Activated CD4-positive, alpha-beta T cell treated with anti-CD3 and anti-CD28 coated beads for 24 hours (primary cell): Measurements from ENCODE around the gene P3H4.

ENCODE experiments used
- DNase-seq, 2 donors: peaks; one replicate each; pipeline ENCODE4 v3.0.0-alpha.2; 2020; ENCODE audit warnings: low read depth in 2 of 2

Gene P3H4

DNA sequence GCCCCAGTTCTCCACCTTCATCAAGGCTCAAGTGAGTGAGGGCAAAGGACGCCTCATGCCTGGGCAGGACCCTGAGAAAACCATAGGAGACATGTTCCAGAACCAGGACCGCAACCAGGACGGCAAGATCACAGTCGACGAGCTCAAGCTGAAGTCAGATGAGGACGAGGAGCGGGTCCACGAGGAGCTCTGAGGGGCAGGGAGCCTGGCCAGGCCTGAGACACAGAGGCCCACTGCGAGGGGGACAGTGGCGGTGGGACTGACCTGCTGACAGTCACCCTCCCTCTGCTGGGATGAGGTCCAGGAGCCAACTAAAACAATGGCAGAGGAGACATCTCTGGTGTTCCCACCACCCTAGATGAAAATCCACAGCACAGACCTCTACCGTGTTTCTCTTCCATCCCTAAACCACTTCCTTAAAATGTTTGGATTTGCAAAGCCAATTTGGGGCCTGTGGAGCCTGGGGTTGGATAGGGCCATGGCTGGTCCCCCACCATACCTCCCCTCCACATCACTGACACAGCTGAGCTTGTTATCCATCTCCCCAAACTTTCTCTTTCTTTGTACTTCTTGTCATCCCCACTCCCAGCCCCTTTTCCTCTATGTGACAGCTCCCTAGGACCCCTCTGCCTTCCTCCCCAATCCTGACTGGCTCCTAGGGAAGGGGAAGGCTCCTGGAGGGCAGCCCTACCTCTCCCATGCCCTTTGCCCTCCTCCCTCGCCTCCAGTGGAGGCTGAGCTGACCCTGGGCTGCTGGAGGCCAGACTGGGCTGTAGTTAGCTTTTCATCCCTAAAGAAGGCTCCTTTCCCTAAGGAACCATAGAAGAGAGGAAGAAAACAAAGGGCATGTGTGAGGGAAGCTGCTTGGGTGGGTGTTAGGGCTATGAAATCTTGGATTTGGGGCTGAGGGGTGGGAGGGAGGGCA is 10.7 kb upstream of the P3H4 start:
- no peak for DNase-seq

- no peak for DNase-seq
These were observed 10.0 kb upstream of the P3H4 start for GRCh38 chr17:41821776-41822175.

- no peak for DNase-seq
These were observed 6.3 kb upstream of the P3H4 start for GRCh38 chr17:41818024-41818423.

- DNase-seq: no peak
These were observed 5.0 kb upstream of the P3H4 start for GRCh38 chr17:41816637-41817320.

DNA sequence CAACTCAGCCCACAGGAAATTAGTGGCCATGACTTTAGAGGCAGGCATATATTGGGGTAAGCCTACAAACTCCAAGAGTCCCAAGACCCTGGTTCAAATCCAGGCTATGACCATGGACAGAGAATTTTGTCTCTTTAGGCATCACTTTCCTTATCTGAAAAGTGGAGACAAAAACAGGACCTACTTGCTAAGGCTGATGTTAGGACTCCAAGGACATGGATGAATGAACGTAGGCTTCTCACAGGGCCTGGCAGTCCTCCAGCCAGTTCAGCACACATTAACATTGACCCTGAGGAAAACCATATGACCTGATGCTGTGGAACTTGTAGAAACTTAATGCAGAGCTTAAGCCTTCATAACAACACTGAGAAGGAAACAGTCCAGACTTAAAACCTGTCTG is 2.4 kb upstream of the P3H4 start:
- DNase-seq: no peak

DNA sequence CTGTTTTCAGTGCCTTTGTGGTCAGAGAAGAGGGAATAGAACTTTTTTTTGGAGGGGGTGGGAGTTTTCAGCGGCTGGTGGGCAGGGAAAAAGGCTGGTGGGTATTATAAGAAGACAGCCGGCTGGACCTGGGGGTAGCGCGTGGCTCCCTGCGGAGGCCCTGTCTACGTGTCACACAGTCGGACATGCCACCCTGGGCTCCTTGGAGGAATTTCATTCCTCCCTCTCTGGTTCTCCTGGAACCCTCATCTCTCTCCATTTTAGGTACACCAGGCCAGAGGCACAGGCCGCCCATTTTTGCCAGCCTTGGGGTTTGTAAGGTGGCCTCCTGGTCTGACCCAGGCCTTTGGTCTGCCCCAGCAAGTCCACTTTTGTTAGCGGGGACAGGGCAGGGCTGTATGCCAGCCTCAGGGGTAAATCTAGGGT is 2.0 kb upstream of the P3H4 start:
- no peak for DNase-seq

DNA sequence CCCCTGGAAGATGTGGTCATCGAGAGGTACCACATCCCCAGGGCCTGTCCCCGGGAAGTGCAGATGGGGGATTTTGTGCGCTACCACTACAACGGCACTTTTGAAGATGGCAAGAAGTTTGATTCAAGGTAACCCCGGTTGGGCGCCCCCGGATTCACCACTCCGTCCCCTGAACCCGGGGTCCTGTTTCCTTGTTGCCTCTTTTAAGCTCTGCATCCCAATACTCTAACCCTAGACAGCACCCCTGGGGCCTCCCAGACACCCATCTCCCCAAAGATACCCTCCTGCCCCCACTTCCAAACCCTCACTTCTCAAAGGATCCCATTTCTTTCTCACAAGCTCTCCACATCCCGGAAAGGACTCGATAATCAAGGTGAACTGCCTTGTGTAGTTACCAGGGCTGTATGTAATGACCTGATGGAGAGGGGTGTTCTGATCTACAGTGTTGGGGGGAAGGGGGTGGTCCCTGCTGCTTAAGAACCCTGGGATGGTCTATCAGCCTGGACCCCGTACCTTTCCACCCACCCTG is 1.5 kb upstream of the P3H4 start:
- no peak for DNase-seq

GRCh38 chr17:41812381-41813151 is 817 bp upstream of the P3H4 start, which contains the start of gene FKBP10:
Gene FKBP10, plus strand, starts transcription at chr17:41813004. Its CDS starts 31 bp downstream, at chr17:41813035.
- peak in 1 of 2 donors; percentile 8 for DNase-seq

- DNase-seq: no peak
These were observed 845 bp downstream of the P3H4 start for GRCh38 chr17:41810659-41811548.

GRCh38 chr17:41806685-41807445 is 4.9 kb downstream of the P3H4 start:
- no peak for DNase-seq

GRCh38 chr17:41803049-41804020 is 8.4 kb downstream of the P3H4 start:
- no peak for DNase-seq

GRCh38 chr17:41801374-41802271 is 10.1 kb downstream of the P3H4 start:
- peak; percentile 60 to 63 for DNase-seq

GRCh38 chr17:41800601-41801373 is 11.0 kb downstream of the P3H4 start:
- no peak for DNase-seq

DNA sequence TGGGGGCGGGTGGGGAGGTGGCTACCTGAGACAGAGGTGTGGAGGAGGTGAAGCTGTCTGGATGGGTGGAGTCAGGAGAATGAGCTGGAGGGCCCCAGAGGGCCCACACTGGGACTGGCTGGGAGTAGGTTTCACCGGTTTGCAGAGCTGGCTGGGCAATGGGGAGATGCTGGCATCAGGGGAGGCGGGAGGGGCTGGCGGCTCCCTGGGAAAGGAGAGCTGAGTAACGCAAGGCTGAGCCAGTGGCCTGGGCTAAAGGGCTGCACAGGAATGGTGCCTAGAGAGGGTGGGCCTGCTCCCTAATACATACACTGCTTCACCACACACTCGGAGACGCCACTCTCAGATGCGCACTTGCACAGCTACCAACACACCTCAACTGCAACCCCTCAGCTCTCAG is 12.4 kb downstream of the P3H4 start:
- no peak for DNase-seq

GRCh38 chr17:41797377-41797776 is 14.4 kb downstream of the P3H4 start:
- no peak for DNase-seq

DNA sequence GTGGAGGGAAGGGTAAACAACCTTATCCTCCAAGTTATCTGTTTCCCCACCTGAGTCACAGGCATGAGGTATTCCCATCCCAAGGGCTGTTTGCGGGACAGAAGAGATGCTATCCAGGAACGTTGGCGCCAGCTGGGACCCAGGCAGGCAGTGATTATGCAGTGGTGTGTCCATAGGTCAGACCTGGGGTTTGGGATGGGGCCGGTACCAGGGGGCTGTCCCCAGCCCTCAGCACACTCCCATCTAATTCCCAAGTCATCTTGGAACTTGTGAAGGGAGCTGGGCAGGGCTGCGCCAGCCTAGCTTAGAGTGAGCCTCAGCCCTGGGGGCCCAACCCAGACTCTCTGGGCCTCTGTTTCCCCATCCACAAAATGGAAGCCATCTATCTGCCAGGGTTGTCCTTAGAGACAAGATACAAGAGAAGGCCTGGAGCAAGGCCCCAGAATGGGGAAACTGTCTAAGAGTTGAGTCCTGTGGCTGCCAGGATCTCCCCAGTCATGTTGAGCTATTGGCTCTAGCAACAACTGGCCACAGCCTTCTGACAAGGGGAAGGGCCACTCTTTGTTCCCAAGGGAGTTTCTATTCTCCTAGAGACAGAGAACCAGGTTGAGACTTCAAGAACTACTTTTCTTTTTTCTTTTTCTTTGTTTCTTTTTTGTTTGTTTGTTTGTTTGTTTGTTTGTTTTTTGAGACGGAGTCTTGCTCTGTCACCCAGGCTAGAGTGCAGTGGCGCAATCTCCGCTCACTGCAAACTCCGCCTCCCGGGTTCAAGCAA is 15.4 kb downstream of the P3H4 start:
- no peak for DNase-seq
